ENCODE data around the gene DAP. TPM values are rescaled to one million over a fixed set of nuclear protein-coding genes. Genes with fewer than 3 reads are reported as not detected.

DAP gene
- total and polyA plus RNA-seq, 2 of the 4 experiments (the other 2 are of a cell fraction): 49.6 to 189 TPM

DNA sequence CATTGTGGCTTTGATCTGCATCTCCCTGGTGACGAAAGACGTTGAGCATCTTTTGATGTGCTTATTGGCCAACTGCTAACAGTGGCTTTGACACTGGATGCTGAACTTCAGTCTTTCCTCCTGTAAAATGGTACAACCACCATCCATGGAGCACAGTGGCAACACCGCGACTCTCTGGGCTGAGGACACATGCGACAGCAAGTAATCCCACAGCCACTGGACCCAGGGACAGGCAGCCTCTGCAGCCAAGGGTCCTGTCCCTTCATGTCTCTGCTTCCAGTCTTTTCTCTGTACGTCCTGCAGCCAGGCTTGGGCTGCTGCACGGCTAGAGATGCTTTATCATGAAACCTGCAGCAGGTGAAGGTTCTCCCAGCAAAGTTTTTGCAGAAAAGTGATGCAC is 83.5 kb downstream of the DAP start:
- Histone ChIP-seq H3K36me3 (ENCODE audit: control insufficient read depth, insufficient read depth, low read length) (peaks cover 44% of the 10 kb centered on the region), H4K5ac (ENCODE audit: low read depth, low read length) (no peak overlapping the region), H2BK5ac (ENCODE audit: low read depth, low read length, poor library complexity, severe bottlenecking) (no peak overlapping the region), H3K56ac (ENCODE audit: extremely low read depth, insufficient read depth, low read length) (no peak overlapping the region), H3K27me3 (ENCODE audit: control insufficient read depth, insufficient read depth, low read length) (no peaks in the 10 kb centered on the region), H3K9me3 (ENCODE audit: control insufficient read depth, insufficient read depth, low read length) (no peaks in the 10 kb centered on the region), H2AK9ac (replicated peaks; ENCODE audit: low read depth, low read length, poor library complexity) (no peak overlapping the region), H3K4me2 (ENCODE audit: low read depth, low read length) (no peak overlapping the region), H3K79me1 (ENCODE audit: low read depth in 1 of 2, low read length in 2 of 2) (peaks cover 5 to 10% of the 10 kb centered on the region in 2 experiments; a peak in 2 of 4 replicates), H3K9me1 (ENCODE audit: insufficient read depth, low read length) (peaks cover 8% of the 10 kb centered on the region; the same call in 1 of the 2 replicates), H3K9ac (ENCODE audit: low read depth, low read length) (no peak overlapping the region), H4K91ac (ENCODE audit: insufficient read depth, low read depth, low read length) (no peak overlapping the region), H2BK120ac (ENCODE audit: low read depth, low read length) (no peak overlapping the region), H3K23ac (ENCODE audit: low read depth, low read length) (no peak overlapping the region), H2AK5ac (ENCODE audit: low read depth, low read length) (no peak overlapping the region), H4K20me1 (ENCODE audit: insufficient read depth, low read length) (peaks cover 11% of the 10 kb centered on the region; the same call in 1 of the 2 replicates), H2AFZ (replicated peaks; ENCODE audit: low read length, poor library complexity) (no peak overlapping the region), H3K4me1 (ENCODE audit: control insufficient read depth, insufficient read depth, low read length) (no peaks in the 10 kb centered on the region; the same call in 1 of the 2 replicates), H3K18ac (ENCODE audit: low read depth, low read length) (no peak overlapping the region), H2BK15ac (ENCODE audit: low read depth, low read length) (no peak overlapping the region), H2BK20ac (ENCODE audit: low read depth, low read length) (no peak overlapping the region), H3K4me3 (ENCODE audit: insufficient read depth, low read depth, low read length) (no peak overlapping the region), H3K27ac (ENCODE audit: insufficient read depth, low read length) (no peak overlapping the region), H3K4ac (ENCODE audit: low read depth, low read length) (no peak overlapping the region), H4K8ac (ENCODE audit: low read depth in 2 of 2, low read length in 2 of 2) (no peak overlapping the region), H3K14ac (replicated peaks; ENCODE audit: low read depth, low read length) (no peak overlapping the region)
- intact Hi-C loops (cut with micrococcal nuclease): no loop called here
- dilution Hi-C loops (cut with HindIII; ENCODE audit: low sequenced_read_pairs, unreplicated experiment): no loop called here
- WGBS, 2 experiments (ENCODE audit: extremely low coverage in 2 of 2, insufficient read length in 1 of 2): 90% methylated on average over 2 of the region's 7 CpGs; no CpG with 5 or more reads in 1 of the 2 experiments
- ChIA-PET CTCF (no interaction called here), POLR2A (ENCODE audit: unreplicated experiment) (no interaction called here)
- in situ Hi-C loops (cut with MboI; ENCODE audit: low sequenced_read_pairs): no loop called here
- TF ChIP-seq FOS (IDR thresholded peaks at IDR 0.05; ENCODE audit: low read depth, low read length) (no peak), RFX5 (IDR thresholded peaks at IDR 0.05; ENCODE audit: low read depth, low read length) (no peak), CHD1 (IDR thresholded peaks at IDR 0.05; ENCODE audit: low read depth, low read length) (no peak), SMC3 (IDR thresholded peaks at IDR 0.05; ENCODE audit: low read depth, low read length) (no peak)
- no peak for ATAC-seq (ENCODE audit: low read depth)
- no TSS peak for BruUV-seq (replicated peaks)
- no peak for DNase-seq
